Neural progenitor cell (in vitro differentiated cells): Measurements from ENCODE around the gene SIN3B. TPM values are rescaled to one million over a fixed set of nuclear protein-coding genes. Genes with fewer than 3 reads are reported as not detected.
A peak's percentile ranks its signal among the peaks of the same experiment; 100 is the strongest.

ENCODE experiments used
- DNase-seq: peaks from one replicate; pipeline ENCODE4 v3.0.0-alpha.2; 2016; ENCODE audit warnings: low spot score
- H2AFZ ChIP-seq: fragments of 200-600 bp; sonication (generic); replicated peaks from 2 replicates; pipeline ENCODE4 v1.6.1; 2016; ENCODE audit warnings: antibody characterized with exemption
- H3F3A ChIP-seq: fragments of 200-600 bp; sonication (generic); 2 replicates; pipeline ENCODE4 v1.6.1; 2016; ENCODE audit warnings: antibody characterized with exemption, low read depth
- H3K27ac ChIP-seq: fragments of 200-600 bp; sonication (generic); 2 replicates; pipeline ENCODE4 v1.5.1; 2016; ENCODE audit warnings: mild to moderate bottlenecking
- H3K27me3 ChIP-seq: fragments of 200-600 bp; sonication (generic); 2 replicates; pipeline ENCODE4 v1.6.1; 2016; ENCODE audit warnings: mild to moderate bottlenecking, moderate library complexity
- H3K36me3 ChIP-seq: fragments of 200-600 bp; sonication (generic); 2 replicates; pipeline ENCODE4 v1.5.1; 2016
- H3K4me1 ChIP-seq: fragments of 200-600 bp; sonication (generic); 2 replicates; pipeline ENCODE4 v1.6.1; 2016; ENCODE audit warnings: mixed run types
- H3K4me2 ChIP-seq: fragments of 200-600 bp; sonication (generic); 2 replicates; pipeline ENCODE4 v1.6.1; 2016
- H3K4me3 ChIP-seq: fragments of 200-600 bp; sonication (generic); 2 replicates; pipeline ENCODE4 v1.5.1; 2016
- H3K79me2 ChIP-seq: fragments of 200-600 bp; sonication (generic); 2 replicates; pipeline ENCODE4 v1.6.1; 2016; ENCODE audit warnings: low read depth
- H3K9ac ChIP-seq: fragments of 200-600 bp; sonication (generic); 2 replicates; pipeline ENCODE4 v1.6.1; 2016
- H3K9me3 ChIP-seq: fragments of 200-600 bp; sonication (generic); 2 replicates; pipeline ENCODE4 v1.5.1; 2016; ENCODE audit warnings: low read depth
- H4K20me1 ChIP-seq: fragments of 200-600 bp; sonication (generic); 2 replicates; pipeline ENCODE4 v1.6.1; 2016; ENCODE audit warnings: low read depth
- H3K27ac Mint-ChIP-seq: 3 replicates; pipeline ENCODE4 v1.8.0; 2021; ENCODE audit warnings: mixed read lengths
- H3K27me3 Mint-ChIP-seq: 2 replicates; pipeline ENCODE4 v1.8.0; 2022; ENCODE audit warnings: low read depth, mild to moderate bottlenecking, inconsistent platforms, moderate library complexity, mixed read lengths; ENCODE audit not compliant: insufficient read depth
- H3K36me3 Mint-ChIP-seq: 3 replicates; pipeline ENCODE4 v1.8.0; 2021; ENCODE audit warnings: mixed read lengths
- H3K4me1 Mint-ChIP-seq: 3 replicates; pipeline ENCODE4 v1.8.0; 2021; ENCODE audit warnings: mixed read lengths
- H3K4me3 Mint-ChIP-seq: 3 replicates; pipeline ENCODE4 v1.8.0; 2021; ENCODE audit warnings: mild to moderate bottlenecking, moderate library complexity, mixed read lengths
- H3K9me3 Mint-ChIP-seq: 3 replicates; pipeline ENCODE4 v1.8.0; 2020; ENCODE audit warnings: mixed read lengths
- CTCF ChIP-seq: fragments of 200-600 bp; sonication (generic); IDR thresholded peaks from 2 replicates; pipeline ENCODE4 v1.5.1; 2017; ENCODE audit warnings: antibody characterized with exemption, mild to moderate bottlenecking
- EZH2 ChIP-seq: fragments of 200-600 bp; sonication (generic); IDR thresholded peaks from 2 replicates; pipeline ENCODE4 v1.6.1; 2017; ENCODE audit warnings: antibody characterized with exemption, mild to moderate bottlenecking, moderate library complexity
- EZH2phosphoT487 ChIP-seq: fragments of 200-600 bp; sonication (generic); IDR thresholded peaks from 2 replicates; pipeline ENCODE4 v1.6.1; 2017; ENCODE audit warnings: antibody characterized with exemption
- total RNA-seq: library from RNA; depleted of rRNA; stranded (reverse); fragments of >200 nt; gene quantifications from 2 replicates; pipeline ENCODE4 v1.2.3, GENCODE V29; 2015; ENCODE audit warnings: low replicate concordance

The SIN3B gene
- total RNA-seq, 1 donor from 2014 or later, result 21.2 TPM

GRCh38 chr19:16861011-16861410, 31.8 kb downstream of the SIN3B start:
- no peak for DNase-seq
- Histone ChIP-seq H3K27me3 (no peaks in the 10 kb centered on the region), H3K4me1 (no peaks in the 10 kb centered on the region), H3K4me3 (no peak overlapping the region), H3K4me2 (no peak overlapping the region), H4K20me1 (no peaks in the 10 kb centered on the region), H3K27ac (no peak overlapping the region), H2AFZ (no peak overlapping the region), H3K9me3 (no peaks in the 10 kb centered on the region), H3K9ac (no peak overlapping the region), H3K36me3 (no peaks in the 10 kb centered on the region), H3F3A (no peaks in the 10 kb centered on the region), H3K79me2 (no peaks in the 10 kb centered on the region)
- Mint-ChIP-seq H3K36me3 (peaks cover 26% of the 10 kb centered on the region), H3K4me1 (peaks cover 3% of the 10 kb centered on the region), H3K27ac (no peak overlapping the region), H3K9me3 (no peaks in the 10 kb centered on the region), H3K27me3 (peaks cover 2% of the 10 kb centered on the region), H3K4me3 (peak overlapping the region; percentile 8)
- TF ChIP-seq EZH2phosphoT487, result no peak
- TF ChIP-seq CTCF, result no peak
- TF ChIP-seq EZH2, result no peak

- Histone ChIP-seq H2AFZ (no peak overlapping the region), H3K9ac (no peak overlapping the region), H4K20me1 (no peaks in the 10 kb centered on the region), H3K27ac (no peak overlapping the region), H3K4me3 (no peak overlapping the region), H3K79me2 (no peaks in the 10 kb centered on the region), H3K36me3 (no peaks in the 10 kb centered on the region), H3F3A (no peaks in the 10 kb centered on the region), H3K4me2 (no peak overlapping the region), H3K9me3 (no peaks in the 10 kb centered on the region), H3K4me1 (no peaks in the 10 kb centered on the region), H3K27me3 (no peaks in the 10 kb centered on the region)
- H3K4me1 Mint-ChIP-seq, result peaks cover 3% of the 10 kb centered on the region
- H3K9me3 Mint-ChIP-seq, result no peaks in the 10 kb centered on the region
- H3K4me3 Mint-ChIP-seq, result no peak overlapping the region
- no peak overlapping the region for H3K27ac Mint-ChIP-seq
- H3K36me3 Mint-ChIP-seq, result peaks cover 24% of the 10 kb centered on the region
- peaks cover 2% of the 10 kb centered on the region for H3K27me3 Mint-ChIP-seq
- TF ChIP-seq CTCF (no peak), EZH2 (no peak), EZH2phosphoT487 (no peak)
- no peak for DNase-seq
Observed at GRCh38 chr19:16861834-16862233, 32.6 kb downstream of the SIN3B start.

- H3K27ac Mint-ChIP-seq, result no peak overlapping the region
- Histone ChIP-seq H3K4me1 (no peaks in the 10 kb centered on the region), H3F3A (no peaks in the 10 kb centered on the region), H3K4me2 (no peak overlapping the region), H3K27ac (no peak overlapping the region), H3K27me3 (no peaks in the 10 kb centered on the region), H3K4me3 (no peak overlapping the region), H3K36me3 (no peaks in the 10 kb centered on the region), H2AFZ (no peak overlapping the region), H3K9ac (no peak overlapping the region), H4K20me1 (no peaks in the 10 kb centered on the region), H3K79me2 (no peaks in the 10 kb centered on the region), H3K9me3 (no peaks in the 10 kb centered on the region)
- H3K27me3 Mint-ChIP-seq, result peaks cover 2% of the 10 kb centered on the region
- DNase-seq, result no peak
- H3K36me3 Mint-ChIP-seq, result peaks cover 24% of the 10 kb centered on the region
- H3K4me3 Mint-ChIP-seq, result no peak overlapping the region
- H3K9me3 Mint-ChIP-seq, result no peaks in the 10 kb centered on the region
- TF ChIP-seq EZH2 (no peak), EZH2phosphoT487 (no peak), CTCF (no peak)
- H3K4me1 Mint-ChIP-seq, result peaks cover 3% of the 10 kb centered on the region
Observed at GRCh38 chr19:16862826-16863415, 33.7 kb downstream of the SIN3B start.
